ENCODE results near the gene GPR3.

GPR3 gene

DNA sequence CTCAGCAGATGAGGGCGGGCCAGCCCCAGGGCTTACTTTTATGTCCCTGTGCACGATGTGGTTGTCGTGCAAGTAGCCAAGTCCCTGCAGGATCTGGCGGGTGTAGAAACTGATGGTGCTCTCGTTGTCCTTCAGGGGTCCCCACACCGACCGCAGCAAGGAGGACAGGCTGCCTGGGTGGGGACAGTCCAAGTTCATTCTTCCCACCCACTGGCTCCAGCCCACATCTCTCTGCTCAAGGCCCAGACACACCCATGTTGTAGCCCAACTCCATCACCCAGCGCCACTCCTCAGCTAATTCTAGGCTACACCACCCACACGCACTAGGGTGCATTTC, 32.6 kb upstream of the GPR3 start:
- no peak for DNase-seq

DNA sequence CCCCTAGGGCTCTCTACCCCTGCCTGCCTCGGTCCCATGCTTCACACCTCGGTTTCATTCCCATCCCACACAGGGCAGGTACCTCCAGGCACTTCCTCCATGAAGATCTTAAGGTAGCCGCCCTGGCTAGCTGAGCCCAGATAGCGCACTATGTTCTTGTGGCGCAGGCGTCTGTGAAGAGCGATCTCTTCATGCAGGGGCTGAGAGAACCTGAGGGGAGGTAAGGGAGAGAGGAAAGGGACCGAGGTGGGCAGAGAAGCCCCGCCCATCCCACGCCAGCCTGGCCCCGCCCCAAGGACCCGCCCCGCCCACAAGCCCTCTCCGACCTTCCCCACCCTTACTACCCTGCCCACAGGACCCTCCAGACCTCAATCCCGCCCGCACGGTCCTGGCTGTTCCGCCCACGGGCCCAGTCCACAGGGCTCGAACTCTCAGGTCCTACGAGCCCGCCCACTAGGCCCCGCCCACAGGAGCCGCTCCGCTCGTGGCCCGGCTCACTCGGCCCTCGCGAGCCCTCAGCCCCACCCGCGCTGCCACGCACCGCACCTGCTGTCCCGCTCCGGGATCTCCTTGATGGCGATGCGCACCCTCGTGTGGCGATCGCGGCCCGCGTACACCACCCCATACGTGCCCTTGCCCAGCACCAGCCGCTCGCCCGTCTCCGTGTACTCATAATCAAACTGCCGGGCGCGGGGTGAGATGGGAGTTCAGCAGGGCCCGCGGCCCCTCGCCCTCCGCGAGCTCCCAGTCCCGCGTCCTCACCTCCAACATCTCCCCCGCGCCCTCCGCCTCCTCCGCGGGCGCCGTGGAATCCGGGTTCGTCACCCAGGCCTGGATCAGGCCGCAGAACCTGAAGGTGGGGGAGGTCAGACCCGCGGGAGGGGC, 32.0 kb upstream of the GPR3 start:
- no peak for DNase-seq

DNA sequence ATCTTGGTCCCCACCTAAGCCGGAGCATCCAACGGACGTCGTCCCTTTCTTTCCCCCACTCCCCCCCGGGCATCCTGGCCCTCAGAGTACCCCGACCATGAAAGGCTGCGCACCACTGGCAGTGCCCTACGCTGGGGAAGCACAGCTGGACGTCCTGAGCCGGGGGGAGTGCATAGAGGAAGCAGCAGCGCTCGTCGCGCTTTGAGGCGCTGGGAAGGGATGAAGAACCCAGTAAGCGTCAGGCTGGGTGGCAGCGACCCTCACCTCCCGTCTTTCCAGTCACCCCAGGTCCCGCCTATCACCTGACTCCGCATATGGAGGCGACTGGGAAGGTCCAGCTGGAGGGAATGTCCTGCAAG, 31.4 kb upstream of the GPR3 start:
- no peak for DNase-seq

DNA sequence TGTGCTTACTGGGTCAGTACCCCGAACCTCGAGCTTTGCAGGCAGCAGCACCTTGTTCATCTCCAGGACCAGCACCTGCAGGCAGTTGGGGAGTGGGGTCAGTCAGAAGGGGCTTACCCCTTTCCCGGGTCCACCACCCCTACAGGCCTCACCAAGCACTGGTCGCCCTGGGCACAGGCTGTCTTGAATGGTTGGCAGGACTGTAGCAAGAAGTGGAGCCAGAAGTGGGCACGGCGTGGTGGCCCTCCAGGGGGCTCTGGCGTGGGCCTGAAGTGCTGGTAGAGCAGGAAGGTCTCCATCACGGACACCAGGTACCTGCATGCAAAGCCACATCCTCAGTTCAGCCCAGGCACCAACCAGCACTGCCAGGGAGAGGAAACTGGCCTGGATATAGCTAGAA, 30.9 kb upstream of the GPR3 start:
- no peak for DNase-seq

DNA sequence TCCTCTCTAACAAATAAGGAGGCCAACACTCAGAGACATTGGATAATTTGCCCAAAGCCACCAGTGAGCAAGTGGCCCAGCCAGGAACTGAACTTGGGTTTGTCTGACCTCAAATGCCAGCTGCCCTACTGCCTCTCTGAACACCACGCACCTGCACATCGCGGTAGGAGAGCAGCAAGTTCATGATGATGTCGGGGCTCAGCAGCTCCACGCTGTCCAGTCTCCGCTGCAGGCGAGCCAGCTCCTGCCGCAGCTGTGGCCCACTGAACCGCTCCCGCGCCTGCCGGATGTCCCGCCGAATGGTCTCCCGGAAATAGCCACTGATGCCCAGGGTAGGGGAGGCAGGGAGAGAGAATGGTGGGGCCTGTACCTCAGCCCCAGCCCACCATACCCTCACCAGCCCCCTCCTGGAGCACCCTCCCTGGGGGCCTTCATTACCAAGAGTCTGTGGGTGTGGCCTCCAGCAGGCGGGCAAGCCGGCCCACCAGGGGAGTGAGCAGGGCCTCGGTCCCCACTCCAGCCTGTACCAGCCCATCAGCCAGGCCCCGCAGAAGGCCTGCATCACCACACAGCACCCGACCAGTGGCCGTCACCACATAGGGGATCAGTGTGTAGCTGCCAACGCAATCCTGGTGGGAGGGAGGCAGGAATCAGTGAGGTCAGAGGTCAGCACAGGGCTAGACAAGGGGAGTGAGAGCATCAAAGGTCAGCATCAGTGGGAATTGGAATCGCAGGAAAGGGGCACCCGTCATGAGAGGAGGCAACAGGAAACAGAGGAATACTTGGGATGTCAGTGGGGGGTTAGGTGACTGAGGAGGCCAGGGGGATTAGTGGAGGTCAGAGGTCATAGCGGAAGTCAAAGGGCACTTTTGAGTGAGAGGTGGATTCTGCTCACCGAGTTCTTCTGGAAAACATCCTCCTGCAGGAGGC, 28.4 kb upstream of the GPR3 start:
- DNase-seq, result no peak

DNA sequence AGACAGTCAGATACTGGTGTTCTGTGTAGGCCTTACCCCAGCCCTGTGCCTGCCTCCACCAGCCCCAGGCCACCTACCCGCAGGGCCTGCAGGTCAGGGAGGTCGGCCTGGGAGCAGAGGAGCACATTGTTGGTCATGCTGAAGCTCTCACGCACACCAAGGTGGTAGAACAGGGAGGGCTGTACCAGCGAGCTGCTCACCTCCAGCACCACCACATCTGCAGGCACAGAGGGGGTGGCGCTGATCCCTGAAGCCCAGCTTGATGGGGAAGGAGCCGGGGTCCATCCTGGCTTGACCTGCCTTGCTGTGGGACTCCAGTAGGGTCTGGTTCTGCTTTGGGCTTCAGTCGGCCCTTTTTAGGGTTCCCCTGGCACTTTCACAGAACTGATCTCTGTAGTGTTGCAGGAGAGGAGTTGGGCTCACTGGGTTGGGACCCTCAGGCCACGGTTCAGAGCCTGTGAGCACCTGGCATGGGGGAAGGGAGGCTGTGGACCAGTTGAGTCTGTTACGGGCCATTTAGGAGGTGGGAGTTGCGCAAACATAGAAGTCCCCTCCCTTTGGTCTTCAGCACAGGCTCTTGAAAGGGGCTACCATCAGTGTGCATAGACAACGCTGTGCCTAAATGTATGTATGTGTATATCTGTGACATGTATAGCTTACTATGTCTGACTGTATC, 27.6 kb upstream of the GPR3 start:
- no peak for DNase-seq

DNA sequence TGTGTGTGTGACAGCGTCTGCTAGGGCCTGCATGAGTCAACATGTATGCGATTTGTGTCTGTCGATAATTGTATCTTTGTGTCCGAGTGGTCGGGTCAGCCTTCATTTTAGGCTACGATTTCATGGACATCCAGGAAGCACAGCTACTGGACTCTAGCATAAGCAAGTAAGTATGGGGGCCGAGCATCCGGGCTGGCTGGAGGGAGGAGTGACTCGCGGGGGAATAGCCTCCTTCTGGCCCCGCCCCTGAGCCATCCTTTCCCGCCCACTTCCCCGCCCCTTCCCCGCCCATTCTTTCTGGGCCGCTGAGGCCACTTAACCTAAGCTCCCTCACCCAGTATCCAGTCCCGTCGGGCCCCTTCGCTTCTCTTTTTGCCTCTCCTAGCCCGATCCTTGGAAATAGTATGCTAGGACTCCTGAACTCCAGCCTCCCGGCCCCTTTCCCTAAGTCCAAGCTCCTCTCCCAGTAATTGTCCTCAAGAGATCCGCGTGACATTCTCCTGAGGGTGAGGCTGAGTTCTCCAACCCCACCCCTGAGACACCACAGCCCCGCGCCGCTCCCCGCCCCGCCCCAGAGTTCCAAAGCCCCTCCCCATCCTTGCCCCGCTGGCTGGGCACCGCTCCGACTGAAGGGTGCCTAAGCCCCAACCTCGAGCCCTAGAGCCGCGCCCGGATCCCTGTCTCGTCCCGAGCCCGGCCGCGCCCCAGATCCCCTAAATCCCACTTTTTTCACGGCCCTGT, 26.9 kb upstream of the GPR3 start:
- no peak for DNase-seq

DNA sequence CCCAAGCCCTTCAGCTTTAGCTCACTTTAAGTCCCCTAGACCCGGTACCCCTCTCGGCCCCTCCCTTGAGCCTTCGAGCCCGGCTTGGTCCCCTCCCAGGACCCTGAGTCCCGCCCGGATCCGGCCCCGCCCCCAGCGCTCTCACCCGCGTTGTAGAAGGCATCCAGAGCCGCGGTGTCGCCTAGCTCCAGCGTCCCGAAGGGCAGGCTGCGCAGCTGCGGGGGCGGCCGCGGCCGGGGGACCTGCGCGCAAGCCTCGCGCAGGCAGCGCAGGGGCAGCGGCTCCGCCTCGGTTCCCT, 26.4 kb upstream of the GPR3 start:
- DNase-seq, result no peak

DNA sequence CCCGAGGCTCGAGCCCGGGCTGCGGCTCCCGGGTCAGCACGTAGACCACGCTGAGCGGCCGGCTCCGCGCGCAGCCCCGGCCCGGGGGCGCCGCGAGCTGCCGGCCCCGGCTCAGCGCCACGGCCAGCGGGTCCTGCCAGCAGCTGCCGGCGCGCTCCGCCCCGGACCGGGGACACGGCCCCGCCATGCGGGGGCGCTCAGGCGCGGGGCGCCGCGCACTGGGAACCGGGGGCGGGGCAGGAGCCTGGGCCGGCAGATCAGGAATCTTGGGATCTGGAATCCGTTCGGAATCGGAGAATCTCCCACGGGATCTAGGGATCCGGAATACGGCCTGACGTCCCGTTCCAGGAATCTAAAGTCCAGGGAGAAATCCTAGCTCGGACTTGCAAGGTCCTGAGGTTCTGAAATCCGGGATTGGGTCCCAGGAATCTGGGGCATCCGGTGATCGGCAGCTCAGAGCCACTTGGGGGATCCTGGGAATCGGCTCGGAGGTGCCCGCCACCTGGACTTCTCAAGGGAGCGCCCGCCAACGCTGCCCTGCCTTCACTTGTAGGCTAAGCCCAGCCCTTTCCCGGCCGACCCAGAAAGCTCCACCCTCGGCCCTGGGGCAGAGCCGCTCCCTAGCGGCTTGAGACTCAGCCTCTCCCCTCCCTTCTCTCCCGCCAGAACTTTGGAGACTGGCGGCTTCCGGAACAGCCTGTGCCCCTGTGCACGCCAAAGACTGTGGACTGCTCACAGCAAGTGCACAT, 25.8 kb upstream of the GPR3 start, which contains the start of gene MAP3K6:
Gene MAP3K6 (minus strand): TSS at position 551 of the 749 bp plus-strand sequence. CDS start 364 bp downstream, at position 187.
- peak; percentile 42 for DNase-seq

DNA sequence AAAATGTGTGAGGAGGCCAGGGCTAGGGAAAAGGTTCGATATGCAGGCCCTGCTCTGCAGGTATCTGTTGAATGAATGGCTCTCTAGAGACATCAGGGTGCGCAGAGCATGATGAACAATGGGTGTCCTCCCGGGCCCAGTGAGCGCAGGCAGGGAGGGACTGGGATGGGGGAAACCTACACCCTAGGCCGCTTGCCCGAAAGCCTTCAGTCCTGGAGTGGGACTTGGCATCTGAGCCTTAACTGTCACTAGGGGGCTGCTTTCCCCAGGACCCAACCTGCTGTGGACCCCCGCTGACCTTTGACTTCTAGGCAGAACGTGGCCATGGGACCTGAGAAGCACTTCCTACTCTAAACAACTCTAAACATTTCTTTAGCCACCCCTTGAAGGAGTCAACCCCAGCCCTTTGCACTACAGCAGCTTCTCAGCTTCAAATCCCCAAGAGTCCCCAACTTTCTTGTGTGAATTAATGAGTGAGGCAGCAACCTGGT, 25.2 kb upstream of the GPR3 start:
- DNase-seq, result no peak

DNA sequence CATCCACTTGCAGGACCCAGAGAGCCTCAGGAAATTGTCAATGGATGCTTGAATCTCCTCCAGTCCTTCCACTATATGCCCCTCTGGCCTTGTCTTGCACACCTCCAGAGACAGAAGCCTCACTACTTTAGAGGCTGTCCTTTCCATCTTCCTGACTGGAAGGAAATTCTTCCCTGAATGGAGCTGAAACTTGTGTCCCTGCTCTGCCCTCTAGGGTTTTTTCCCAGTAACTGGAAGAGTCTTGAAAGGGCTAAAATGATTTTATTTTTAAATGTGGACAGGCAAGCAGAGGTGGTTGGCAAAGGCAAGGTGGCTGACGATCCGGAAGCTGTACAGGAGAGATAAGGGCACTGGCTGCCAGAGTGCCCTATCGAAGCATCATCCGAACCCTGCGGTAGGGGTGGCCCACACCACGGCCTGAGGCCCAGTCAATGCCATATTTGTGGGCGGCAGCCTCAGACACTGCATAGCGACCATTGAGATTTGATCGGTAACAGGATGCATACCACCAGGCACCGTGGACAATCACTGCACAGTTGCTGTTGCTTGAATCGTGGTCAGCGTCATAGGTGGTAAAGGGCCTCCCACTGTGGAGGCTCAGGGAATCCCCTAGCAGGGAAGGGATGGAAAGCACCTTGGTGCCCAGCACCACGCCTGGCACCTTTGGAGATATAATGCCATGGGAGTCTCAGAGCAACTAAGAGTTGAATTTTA, 23.4 kb upstream of the GPR3 start:
- DNase-seq, result no peak

DNA sequence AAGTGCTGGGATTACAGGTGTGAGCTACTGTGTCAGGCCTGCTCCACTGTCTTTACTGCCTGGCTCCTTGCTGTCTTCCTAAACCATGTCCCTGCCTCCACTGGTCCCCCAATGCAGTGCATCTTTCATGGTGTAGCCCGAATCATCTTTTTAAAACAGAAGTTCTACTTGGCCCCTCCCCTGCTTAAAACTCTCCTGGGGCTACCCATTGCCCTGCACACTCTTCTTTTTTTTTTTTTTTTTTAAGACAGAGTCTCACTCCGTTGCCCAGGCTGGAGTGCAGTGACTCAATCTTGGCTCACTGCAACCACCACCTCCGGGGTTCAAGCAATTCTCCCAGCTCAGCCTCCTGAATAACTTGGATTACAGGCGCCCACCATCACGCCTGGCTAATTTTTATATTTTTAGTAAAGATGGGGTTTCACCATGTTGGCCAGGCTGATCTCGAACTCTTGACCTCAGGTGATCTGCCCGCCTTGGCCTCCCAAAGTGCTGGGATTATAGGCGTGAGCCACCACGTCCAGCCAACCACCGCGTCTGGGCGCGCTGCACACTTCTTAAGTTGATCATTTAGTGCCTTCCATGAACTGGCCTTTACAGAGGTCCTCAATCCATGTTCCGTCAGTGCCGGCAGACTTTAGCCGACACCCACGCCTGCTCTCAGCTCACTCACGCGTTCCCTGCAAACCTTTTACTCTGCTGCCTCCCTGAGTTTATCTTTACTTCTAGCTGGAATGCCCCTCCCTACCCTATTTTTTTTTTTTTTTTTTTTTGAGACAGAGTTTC, 20.2 kb upstream of the GPR3 start:
- no peak for DNase-seq

DNA sequence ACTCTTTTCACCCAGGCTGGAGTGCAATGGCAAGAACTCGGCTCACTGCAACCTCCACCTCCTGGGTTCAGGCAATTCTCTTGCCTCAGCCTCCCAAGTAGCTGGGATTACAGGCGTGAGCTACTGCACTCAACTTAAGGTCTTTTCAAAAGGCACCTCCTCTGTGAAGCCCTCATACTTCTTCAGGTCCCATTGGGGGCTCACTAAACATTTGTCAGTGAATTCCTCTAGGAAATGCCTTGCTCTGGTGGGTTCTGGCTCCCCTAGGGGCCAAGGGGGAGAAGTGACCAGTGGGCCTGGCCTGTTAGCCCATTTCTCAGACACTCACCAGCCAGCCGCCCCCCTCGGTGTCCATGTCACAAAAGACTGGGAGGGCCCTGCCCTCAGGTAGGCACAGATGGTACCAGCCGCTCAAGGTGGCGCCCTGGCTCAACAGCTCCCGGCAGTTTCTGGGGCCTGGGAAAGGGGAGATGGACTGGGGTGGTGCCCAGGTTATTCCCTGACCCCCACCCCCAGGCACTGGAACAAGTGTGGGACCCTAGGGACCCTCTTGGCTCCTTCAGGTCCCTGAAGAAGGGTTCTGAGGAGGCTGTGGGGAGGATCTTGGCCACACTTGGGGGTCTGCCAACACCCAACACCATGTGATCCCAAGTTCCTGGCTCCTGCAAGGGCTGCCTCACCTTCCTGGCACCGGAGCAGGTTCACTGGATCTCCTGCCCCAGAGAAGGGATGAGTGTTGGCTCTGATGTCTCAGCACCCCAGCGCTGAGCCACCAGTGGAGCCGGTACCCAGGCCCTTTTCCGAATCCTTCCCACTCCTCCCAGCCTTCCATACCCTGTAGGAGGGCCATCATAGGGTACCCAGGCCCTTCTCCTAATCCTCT, 19.4 kb upstream of the GPR3 start:
- no peak for DNase-seq

DNA sequence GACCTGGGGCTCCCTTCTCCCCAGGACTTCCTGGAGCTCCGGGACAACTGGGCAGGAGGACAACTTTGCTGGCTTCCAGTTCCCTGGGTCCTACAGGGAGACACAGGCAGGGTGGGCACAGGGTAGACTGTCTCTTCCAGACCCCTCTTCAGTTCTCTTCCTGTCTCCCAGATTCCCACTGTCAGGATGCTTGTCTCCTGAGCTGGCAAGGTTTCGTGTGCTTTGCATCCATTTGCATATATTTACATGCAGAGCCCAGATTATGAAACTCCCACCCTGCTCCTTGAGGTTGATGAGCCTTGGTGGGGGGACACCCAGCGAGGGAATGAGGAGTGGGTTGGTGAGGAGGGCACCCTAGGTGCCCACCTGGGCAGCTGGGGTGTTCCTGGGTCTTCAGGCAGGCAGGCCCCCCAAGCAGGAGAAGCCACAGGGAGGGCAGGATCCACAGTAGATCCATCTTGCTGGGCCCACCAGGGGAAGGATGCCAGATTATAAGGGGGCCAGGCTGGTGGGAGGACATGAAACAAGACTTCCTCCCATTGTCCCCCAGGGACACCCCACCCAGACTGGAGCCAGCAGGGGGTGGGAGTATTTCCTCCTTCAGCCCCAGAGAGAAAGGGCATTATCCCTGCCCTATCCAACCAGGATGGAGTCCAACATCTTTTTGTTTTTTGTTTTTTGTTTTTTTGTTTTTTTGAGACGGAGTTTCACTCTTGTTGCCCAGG, 17.9 kb upstream of the GPR3 start, which contains the start of gene FCN3:
Gene FCN3 (minus strand): TSS at position 463 of the 725 bp plus-strand sequence. CDS start 6 bp downstream, at position 457.
- no peak for DNase-seq

DNA sequence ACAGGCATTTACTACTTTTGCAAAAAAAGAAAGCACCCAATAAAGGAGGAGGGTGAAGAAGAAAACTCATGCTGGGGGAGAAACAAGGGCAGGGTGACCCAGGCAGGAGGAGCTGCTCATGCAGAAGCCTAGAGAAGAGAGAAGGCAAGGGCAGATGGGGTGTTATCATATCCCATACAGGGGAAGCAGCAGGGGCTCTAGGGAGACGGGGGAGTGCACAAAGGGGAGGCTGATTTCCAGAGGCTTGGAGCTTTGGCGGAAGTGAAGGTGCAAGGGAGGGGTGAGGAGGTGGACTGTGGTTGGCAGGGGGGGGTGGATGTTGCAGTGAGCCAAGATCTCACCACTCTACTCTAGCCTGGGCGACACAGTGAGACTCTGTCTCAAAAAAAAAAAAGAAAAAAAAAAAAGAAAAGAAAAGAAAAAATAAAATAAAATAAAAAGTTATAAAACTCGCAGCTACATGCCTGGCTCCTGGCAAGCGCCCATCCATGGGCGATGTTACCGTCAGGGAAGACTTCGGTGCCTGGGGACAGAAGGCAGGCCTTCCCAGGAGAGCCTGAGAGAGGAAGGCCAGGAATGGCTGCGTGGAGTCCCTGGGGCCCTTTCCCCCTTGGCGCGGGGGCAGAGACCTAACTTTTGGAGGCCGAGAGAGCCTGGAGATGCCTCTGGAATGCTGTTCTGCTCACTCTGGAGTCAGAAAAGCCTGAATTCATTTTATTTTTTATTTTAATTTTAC, 14.5 kb upstream of the GPR3 start:
- no peak for DNase-seq

DNA sequence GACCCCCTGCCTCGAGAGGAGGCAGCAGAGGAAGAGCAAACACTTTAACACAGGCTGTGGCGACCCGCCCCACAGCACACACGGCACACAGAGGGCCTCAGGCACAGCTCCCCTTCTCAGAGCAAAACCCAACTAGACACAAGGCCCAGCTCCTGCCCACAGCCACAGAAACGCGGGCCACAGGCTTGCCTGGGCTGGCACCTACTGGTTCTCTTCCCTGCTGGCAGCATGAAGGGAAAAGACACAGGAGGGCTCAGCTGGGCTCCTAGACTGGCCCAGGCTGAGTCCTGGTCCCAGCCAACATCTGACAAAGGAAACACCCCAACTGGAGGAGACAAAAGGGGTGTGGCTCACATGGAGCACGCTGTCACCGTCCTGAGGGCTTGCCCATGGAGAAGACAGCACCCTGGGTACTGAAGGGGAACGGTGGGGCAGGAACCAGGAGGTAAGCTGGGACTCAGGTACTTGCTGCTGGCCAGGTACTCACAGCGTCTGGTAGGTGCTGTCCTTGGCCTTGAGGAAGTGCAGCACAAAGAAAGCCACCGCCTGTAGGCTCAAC, 12.8 kb upstream of the GPR3 start:
- no peak for DNase-seq

DNA sequence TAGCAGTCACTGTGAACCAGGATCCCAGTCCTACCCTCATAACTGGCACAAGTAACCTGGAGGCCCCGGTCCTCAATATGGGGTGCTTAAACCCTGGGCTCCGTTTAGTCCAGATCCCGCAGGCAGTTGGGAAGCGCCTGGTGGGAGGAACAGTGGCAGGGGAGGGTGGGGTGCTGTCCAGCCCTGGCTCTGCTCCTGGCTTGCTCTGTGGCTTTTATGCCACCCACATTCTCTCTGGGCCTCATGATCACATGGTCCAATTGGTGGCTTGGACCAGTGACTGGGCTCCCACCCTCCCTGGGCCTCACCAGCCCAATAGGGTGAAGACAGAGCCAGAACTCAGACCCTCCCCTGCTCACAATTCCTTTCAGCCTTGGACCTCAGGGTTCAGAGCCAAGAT, 12.2 kb upstream of the GPR3 start:
- no peak for DNase-seq

Data from cortex of kidney (tissue), 1 donor.